Ascending aorta (tissue), 2 donors: Measurements from ENCODE around the gene SYNPO2. TPM values are rescaled to one million over a fixed set of nuclear protein-coding genes. Genes with fewer than 3 reads are reported as not detected.

ENCODE experiments used
- DNase-seq, 2 donors: peaks; one replicate each; pipeline ENCODE4 v3.0.0-alpha.2; 2019; ENCODE audit warnings: low spot score in 2 of 2
- H3K27ac ChIP-seq, 2 donors: fragments of 200-600 bp; sonication (generic); one replicate each; pipeline ENCODE4 v1.5.1; 2016 to 2017; ENCODE audit warnings: mild to moderate bottlenecking in 1 of 2
- H3K27me3 ChIP-seq: fragments of 200-600 bp; sonication (generic); one replicate; pipeline ENCODE4 v1.5.1; 2017
- H3K36me3 ChIP-seq, 2 donors: fragments of 200-600 bp; sonication (generic); one replicate each; pipeline ENCODE4 v1.5.1; 2016
- H3K4me1 ChIP-seq, 2 donors: fragments of 200-600 bp; sonication (generic); one replicate each; pipeline ENCODE4 v1.5.1; 2016 to 2017; ENCODE audit warnings: mild to moderate bottlenecking in 1 of 2
- H3K4me3 ChIP-seq, 2 donors: fragments of 200-600 bp; sonication (generic); one replicate each; pipeline ENCODE4 v1.5.1; 2016 to 2017; ENCODE audit warnings: mild to moderate bottlenecking in 1 of 2
- H3K9me3 ChIP-seq, 2 donors: fragments of 200-600 bp; sonication (generic); one replicate each; pipeline ENCODE4 v1.5.1; 2016
- intact Hi-C: fragments of 100-400 bp; cut with DNase I; formaldehyde crosslinking; loops from one replicate; pipeline ENCODE4 v1.15.1; 2023
- total RNA-seq: library from RNA; depleted of rRNA; stranded (reverse); fragments of >200 nt; gene quantifications from one replicate; pipeline ENCODE4 v1.1.0, GENCODE V29; 2016
- TF ChIP-seq, protein P1 (sequence below), 3 experiments: fragments of 200-600 bp in 2 of 3; fragments of 450-650 bp in 1 of 3; sonication (generic) in 2 of 3; IDR thresholded peaks; one replicate each; pipeline ENCODE4 v1.5.1; 2016 to 2019; ENCODE audit warnings: antibody characterized with exemption in 3 of 3, mild to moderate bottlenecking in 1 of 3, moderate library complexity in 1 of 3

The SYNPO2 gene
- total RNA-seq, 1 donor from 2014 or later, result 178 TPM

DNA sequence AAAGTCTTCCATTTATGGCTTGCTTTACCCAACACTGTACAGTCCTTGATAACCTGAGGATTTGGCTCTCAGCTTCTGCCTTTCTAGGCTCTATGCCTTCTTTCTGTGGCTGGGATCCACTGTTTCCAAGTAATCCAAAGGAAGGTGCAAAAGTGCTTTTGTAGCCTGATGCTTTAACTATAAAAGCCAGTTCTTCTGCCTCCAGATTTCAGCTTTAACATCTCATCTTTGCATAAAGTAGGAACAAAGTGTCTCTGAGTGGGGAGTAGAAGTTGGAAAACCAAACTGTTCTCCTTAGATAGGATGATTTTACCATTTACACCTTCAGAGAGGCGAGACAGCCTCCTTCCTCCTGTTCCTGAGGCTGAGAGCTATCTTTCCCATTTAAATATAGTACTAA lies 41.7 kb upstream of the SYNPO2 start:
- H3K9me3 ChIP-seq, result no peaks in the 10 kb centered on the region
- H3K4me1 ChIP-seq, result no peaks in the 10 kb centered on the region
- no peak overlapping the region for H3K4me3 ChIP-seq
- DNase-seq, result no peak
- H3K27me3 ChIP-seq, result no peaks in the 10 kb centered on the region
- no peaks in the 10 kb centered on the region for H3K36me3 ChIP-seq
- no peak overlapping the region for H3K27ac ChIP-seq
- intact Hi-C loops, result no loop called here
- TF ChIP-seq, protein P1, sequence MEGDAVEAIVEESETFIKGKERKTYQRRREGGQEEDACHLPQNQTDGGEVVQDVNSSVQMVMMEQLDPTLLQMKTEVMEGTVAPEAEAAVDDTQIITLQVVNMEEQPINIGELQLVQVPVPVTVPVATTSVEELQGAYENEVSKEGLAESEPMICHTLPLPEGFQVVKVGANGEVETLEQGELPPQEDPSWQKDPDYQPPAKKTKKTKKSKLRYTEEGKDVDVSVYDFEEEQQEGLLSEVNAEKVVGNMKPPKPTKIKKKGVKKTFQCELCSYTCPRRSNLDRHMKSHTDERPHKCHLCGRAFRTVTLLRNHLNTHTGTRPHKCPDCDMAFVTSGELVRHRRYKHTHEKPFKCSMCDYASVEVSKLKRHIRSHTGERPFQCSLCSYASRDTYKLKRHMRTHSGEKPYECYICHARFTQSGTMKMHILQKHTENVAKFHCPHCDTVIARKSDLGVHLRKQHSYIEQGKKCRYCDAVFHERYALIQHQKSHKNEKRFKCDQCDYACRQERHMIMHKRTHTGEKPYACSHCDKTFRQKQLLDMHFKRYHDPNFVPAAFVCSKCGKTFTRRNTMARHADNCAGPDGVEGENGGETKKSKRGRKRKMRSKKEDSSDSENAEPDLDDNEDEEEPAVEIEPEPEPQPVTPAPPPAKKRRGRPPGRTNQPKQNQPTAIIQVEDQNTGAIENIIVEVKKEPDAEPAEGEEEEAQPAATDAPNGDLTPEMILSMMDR (IDR thresholded peaks at IDR 0.05), result no peak

DNA sequence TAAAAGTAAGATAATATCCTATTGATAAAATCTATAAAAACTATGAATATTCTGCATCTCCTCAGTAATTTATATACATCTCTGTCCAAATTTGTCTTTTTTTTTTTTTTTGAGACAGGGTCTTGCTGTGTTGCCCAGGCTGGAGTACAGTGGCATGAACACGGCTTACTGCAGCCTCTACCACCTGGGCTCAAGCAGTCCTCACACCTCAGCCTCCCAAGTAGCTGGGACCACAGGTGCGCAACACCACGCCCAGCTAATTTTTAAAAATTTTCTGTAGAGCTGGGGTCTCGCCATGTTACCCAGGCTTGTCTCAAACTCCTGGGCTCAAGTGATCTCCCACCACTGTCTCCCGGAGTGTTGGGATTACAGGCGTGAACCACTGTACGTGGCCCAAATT lies 40.4 kb upstream of the SYNPO2 start:
- Histone ChIP-seq H3K36me3 (no peaks in the 10 kb centered on the region), H3K4me3 (no peak overlapping the region), H3K9me3 (no peaks in the 10 kb centered on the region), H3K27ac (no peak overlapping the region), H3K27me3 (no peaks in the 10 kb centered on the region), H3K4me1 (no peaks in the 10 kb centered on the region)
- intact Hi-C loops, result no loop called here
- DNase-seq, result no peak
- TF ChIP-seq, protein P1 (IDR thresholded peaks at IDR 0.05), result no peak

DNA sequence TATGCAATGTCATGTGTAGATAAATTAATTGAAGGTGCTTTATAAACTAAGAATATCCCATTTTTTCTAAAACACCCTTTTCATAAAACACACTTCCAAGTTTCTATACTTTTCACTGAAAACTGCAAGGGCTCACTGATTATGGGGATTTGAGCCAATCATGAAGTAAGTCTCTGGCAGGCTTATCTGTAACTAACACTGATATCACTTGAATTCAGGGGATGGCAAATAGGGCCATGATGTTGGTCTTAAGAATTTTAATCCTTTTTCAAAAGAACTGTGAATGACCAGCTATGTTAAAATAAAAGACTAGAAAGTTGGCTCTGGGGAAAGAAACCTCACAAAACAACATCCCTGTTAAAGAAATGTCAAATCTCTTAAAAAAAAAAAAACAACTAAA lies 39.8 kb upstream of the SYNPO2 start:
- intact Hi-C loops, result no loop called here
- no peak for DNase-seq
- Histone ChIP-seq H3K36me3 (no peaks in the 10 kb centered on the region), H3K27me3 (no peaks in the 10 kb centered on the region), H3K27ac (no peak overlapping the region), H3K4me1 (no peaks in the 10 kb centered on the region), H3K4me3 (no peak overlapping the region), H3K9me3 (no peaks in the 10 kb centered on the region)
- TF ChIP-seq, protein P1 (IDR thresholded peaks at IDR 0.05), result no peak

DNA sequence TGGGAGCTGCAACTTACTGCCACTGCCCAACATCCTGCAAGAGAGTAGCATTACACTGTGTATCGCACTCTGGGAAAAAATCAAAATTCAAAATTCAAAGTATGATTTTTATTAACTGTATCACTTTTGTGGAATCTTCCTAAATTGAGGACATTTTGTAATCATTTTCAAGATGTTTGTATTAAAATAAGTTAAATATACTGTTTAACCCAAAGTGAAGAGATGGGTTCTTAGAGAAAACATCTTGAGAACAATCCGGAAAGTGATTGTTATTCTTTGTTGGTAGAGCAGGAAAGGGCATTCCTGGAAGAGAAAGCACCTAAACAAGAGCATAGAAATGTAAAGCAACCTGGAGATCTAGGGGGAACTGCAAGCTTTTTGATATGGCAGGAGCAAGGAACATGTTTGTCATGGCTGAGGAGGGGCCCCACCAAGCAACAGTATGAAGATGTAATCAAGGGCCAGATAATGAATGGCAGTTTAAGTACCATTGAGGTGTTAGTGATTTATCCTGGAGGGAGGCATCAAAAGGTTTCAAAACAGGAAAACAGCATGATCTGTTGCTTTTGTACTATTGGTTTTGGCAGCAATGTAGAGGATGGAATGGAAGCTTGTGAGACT lies 38.7 kb upstream of the SYNPO2 start:
- intact Hi-C loops, result no loop called here
- no peak overlapping the region for H3K27ac ChIP-seq
- TF ChIP-seq, protein P1 (IDR thresholded peaks at IDR 0.05), result no peak
- H3K4me3 ChIP-seq, result peak overlapping the region; percentile 55 to 64
- H3K27me3 ChIP-seq, result no peaks in the 10 kb centered on the region
- no peak for DNase-seq
- H3K4me1 ChIP-seq, result no peaks in the 10 kb centered on the region
- no peaks in the 10 kb centered on the region for H3K9me3 ChIP-seq
- H3K36me3 ChIP-seq, result no peaks in the 10 kb centered on the region

DNA sequence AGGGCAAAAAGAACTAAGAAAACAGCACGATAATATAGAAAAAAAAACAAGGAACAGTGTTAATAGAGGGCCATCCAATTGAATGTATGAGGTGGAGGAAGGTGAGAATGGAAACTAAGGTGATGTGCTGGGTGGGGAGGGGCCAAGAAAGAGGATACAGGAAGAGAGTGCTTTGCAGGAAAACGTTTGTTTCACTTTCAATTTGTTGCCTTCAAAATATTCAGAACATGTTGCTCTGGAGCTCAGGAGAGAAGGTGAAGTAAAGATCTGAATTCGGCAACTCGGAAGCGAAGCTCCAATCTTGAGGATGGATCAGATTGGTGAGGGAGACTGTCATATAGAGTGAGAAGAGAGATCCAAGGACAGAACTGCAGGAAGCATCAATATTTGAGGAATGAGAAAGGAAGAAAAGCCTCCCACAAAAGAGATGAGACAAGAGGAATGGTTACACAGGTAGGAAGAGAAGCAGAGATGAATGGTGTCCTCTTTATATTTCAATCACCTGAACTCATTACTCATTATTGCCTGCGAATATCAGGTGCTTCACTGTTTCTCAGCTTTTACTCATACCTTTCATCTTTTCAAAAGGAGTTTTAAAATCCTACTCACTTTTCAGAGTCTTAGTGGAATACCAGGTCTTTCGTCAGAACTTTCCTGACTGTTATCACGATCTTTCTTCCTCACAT lies 38.0 kb upstream of the SYNPO2 start:
- no peaks in the 10 kb centered on the region for H3K27me3 ChIP-seq
- peak overlapping the region; percentile 55 to 64 for H3K4me3 ChIP-seq
- no peaks in the 10 kb centered on the region for H3K4me1 ChIP-seq
- no peak overlapping the region for H3K27ac ChIP-seq
- no peaks in the 10 kb centered on the region for H3K9me3 ChIP-seq
- intact Hi-C loops, result no loop called here
- no peak for DNase-seq
- no peaks in the 10 kb centered on the region for H3K36me3 ChIP-seq
- TF ChIP-seq, protein P1 (IDR thresholded peaks at IDR 0.05), result no peak
